Astrocyte of the cerebellum (primary cell): ENCODE measurements around the gene AKR1A1.

Experiments used
- DNase-seq: peaks from one replicate; pipeline ENCODE4 v3.0.0-alpha.2; 2011; ENCODE audit warnings: low read depth
- H3K4me3 ChIP-seq: 2 replicates; pipeline ENCODE4 v1.5.1; 2011; ENCODE audit warnings: mild to moderate bottlenecking, low read depth, low read length, moderate library complexity
- CTCF ChIP-seq: IDR thresholded peaks from 2 replicates; pipeline ENCODE4 v1.5.1; 2012; ENCODE audit warnings: low read length, low read depth, moderate library complexity, mild to moderate bottlenecking; ENCODE audit errors: missing control alignments
- in situ Hi-C: cut with HindIII; loops from 2 replicates; pipeline ENCODE4 v1.10.0; 2017; ENCODE audit warnings: low sequenced_read_pairs

Gene AKR1A1

GRCh38 chr1:45569962-45570581, 19.4 kb downstream of the AKR1A1 start:
- H3K4me3 ChIP-seq = no peak overlapping the region
- DNase-seq = peak; percentile 64
- in situ Hi-C loops = no loop called here
- TF ChIP-seq CTCF = peak; percentile 99

- in situ Hi-C loops = no loop called here
- TF ChIP-seq CTCF = no peak
- no peak overlapping the region for H3K4me3 ChIP-seq
- DNase-seq = no peak
Observed at GRCh38 chr1:45570631-45571030, 20.0 kb downstream of the AKR1A1 start.

- no peak for TF ChIP-seq CTCF
- DNase-seq = no peak
- in situ Hi-C loops = no loop called here
- H3K4me3 ChIP-seq = no peak overlapping the region
Observed at GRCh38 chr1:45573231-45573804, 22.7 kb downstream of the AKR1A1 start.

- no peak overlapping the region for H3K4me3 ChIP-seq
- TF ChIP-seq CTCF = no peak
- no peak for DNase-seq
- in situ Hi-C loops = no loop called here
Observed at GRCh38 chr1:45574105-45574626, 23.5 kb downstream of the AKR1A1 start.

- in situ Hi-C loops = no loop called here
- TF ChIP-seq CTCF = no peak
- peak; percentile 96 for DNase-seq
- peak overlapping the region; percentile 95 for H3K4me3 ChIP-seq
Observed at GRCh38 chr1:45583264-45583665, 32.6 kb downstream of the AKR1A1 start.

- in situ Hi-C loops = no loop called here
- peak within 1 kb of the TSS; percentile 95 for H3K4me3 ChIP-seq
- TF ChIP-seq CTCF = no peak
- peak; percentile 53 for DNase-seq
Observed at GRCh38 chr1:45583666-45584350, 33.2 kb downstream of the AKR1A1 start, which contains the start of gene NASP. TSS of gene NASP (plus strand) at chr1:45584041. CDS start at chr1:45584147, 106 bp downstream.
